HCT116 (cell line): ENCODE measurements around the gene ALDOC. TPM values are rescaled to one million over a fixed set of nuclear protein-coding genes. Genes with fewer than 3 reads are reported as not detected.

Experiments
- ATAC-seq: fragments of 200-7000 bp; cut with Tn5 transposase; 2 replicates; pipeline ENCODE4 v1.9.1; 2020; ENCODE audit warnings: mild to moderate bottlenecking, moderate library complexity
- BruUV-seq: library from RNA; stranded (reverse); fragments of 400-500 nt; replicated peaks from 2 replicates; lab custom pipeline; 2021; lab: Mats Ljungman, UMichigan
- CTCF ChIA-PET: fragments of 300-600 bp; sonication (Branson Sonifier 250); formaldehyde crosslinking; loops from one replicate; lab custom pipeline; 2021; ENCODE audit warnings: antibody characterized with exemption; lab: Charles Lee
- POLR2A ChIA-PET: fragments of 300-600, 350-600 bp; sonication (Branson Sonifier 250); formaldehyde crosslinking; loops from one replicate; lab custom pipeline; 2021; ENCODE audit warnings: antibody characterized with exemption; lab: Charles Lee
- RAD21 ChIA-PET, 2 experiments: fragments of 300-600 bp; sonication (Branson Sonifier 250); formaldehyde crosslinking; loops; one replicate each; lab custom pipeline; 2023; ENCODE audit warnings: low total read pairs in 2 of 2; ENCODE audit not compliant: uncharacterized antibody in 2 of 2, unreplicated experiment in 2 of 2, low non-redundant PET in 1 of 2; lab: Charles Lee
- DNase-seq: peaks from one replicate; pipeline ENCODE4 v3.0.0-alpha.2; 2010; ENCODE audit warnings: low read depth, low spot score
- H2AFZ ChIP-seq: fragments of 200-600 bp; shearing (Covaris generic), sonication (generic); 2 replicates; pipeline ENCODE4 v1.6.1; 2017; ENCODE audit warnings: low read depth, mixed run types, mixed read lengths, antibody characterized with exemption, low read length; ENCODE audit not compliant: poor library complexity, severe bottlenecking
- H3K27ac ChIP-seq: 2 replicates; pipeline ENCODE4 v1.5.1; 2012; ENCODE audit warnings: low read depth, low read length
- H3K27me3 ChIP-seq: fragments of 200-600 bp; sonication (generic); 2 replicates; pipeline ENCODE4 v1.6.1; 2016; ENCODE audit warnings: mixed run types, low read length, mixed read lengths; ENCODE audit not compliant: insufficient read depth
- H3K36me3 ChIP-seq, 2 experiments: fragments of 200-500 bp in 1 of 2; fragments of 200-600 bp in 1 of 2; sonication (Bioruptor generic) in 1 of 2; sonication (generic) in 1 of 2; 2 replicates each; pipeline versions ENCODE4 v1.5.1 to v1.6.1; 2014 to 2016; ENCODE audit warnings: low read length in 2 of 2, inconsistent platforms in 1 of 2, mixed read lengths in 1 of 2, mixed run types in 1 of 2; ENCODE audit not compliant: insufficient read depth in 2 of 2, control insufficient read depth in 1 of 2
- H3K4me1 ChIP-seq, 2 experiments: fragments of 200-600 bp in 1 of 2; sonication (generic) in 1 of 2; 2 replicates each; pipeline versions ENCODE4 v1.5.1 to v1.6.1; 2012 to 2017; ENCODE audit warnings: low read length in 2 of 2, inconsistent platforms in 1 of 2, mild to moderate bottlenecking in 1 of 2, mixed read lengths in 1 of 2, mixed run types in 1 of 2, moderate library complexity in 1 of 2; ENCODE audit not compliant: insufficient read depth in 2 of 2, control insufficient read depth in 1 of 2
- H3K4me2 ChIP-seq: fragments of 200-600 bp; sonication (generic); 2 replicates; pipeline ENCODE4 v1.6.1; 2017; ENCODE audit warnings: mixed run types, low read length, mixed read lengths
- H3K4me3 ChIP-seq, 2 experiments: fragments of 200-600 bp in 1 of 2; sonication (generic) in 1 of 2; replicated peaks in 1 of 2; 2 replicates each; pipeline ENCODE4 v1.5.1; 2011 to 2016; ENCODE audit warnings: low read length in 2 of 2, control low read depth in 1 of 2, low read depth in 1 of 2, mild to moderate bottlenecking in 1 of 2, mixed read lengths in 1 of 2, mixed run types in 1 of 2
- H3K79me2 ChIP-seq: fragments of 200-600 bp; sonication (generic); 2 replicates; pipeline ENCODE4 v1.6.1; 2017; ENCODE audit warnings: mild to moderate bottlenecking, mixed run types, low read length, moderate library complexity, mixed read lengths; ENCODE audit not compliant: insufficient read depth
- H3K9ac ChIP-seq: fragments of 200-600 bp; sonication (generic); 2 replicates; pipeline ENCODE4 v1.6.1; 2016; ENCODE audit warnings: low read length, mixed read lengths
- H3K9me2 ChIP-seq: fragments of 200-600 bp; sonication (generic), shearing (Covaris generic); 2 replicates; pipeline ENCODE4 v1.6.1; 2017; ENCODE audit warnings: mixed run types, mild to moderate bottlenecking, moderate library complexity; ENCODE audit not compliant: insufficient read depth
- H3K9me3 ChIP-seq, 2 experiments: fragments of 200-500 bp in 1 of 2; fragments of 200-600 bp in 1 of 2; sonication (Bioruptor generic) in 1 of 2; sonication (generic) in 1 of 2; 2 replicates each; pipeline ENCODE4 v1.6.1; 2014 to 2017; ENCODE audit warnings: low read length in 2 of 2, mixed read lengths in 2 of 2, inconsistent platforms in 1 of 2, low read depth in 1 of 2, mild to moderate bottlenecking in 1 of 2, mixed run types in 1 of 2, moderate library complexity in 1 of 2; ENCODE audit not compliant: control insufficient read depth in 1 of 2, insufficient read depth in 1 of 2
- H4K20me1 ChIP-seq: fragments of 200-600 bp; sonication (generic), shearing (Covaris generic); 2 replicates; pipeline ENCODE4 v1.6.1; 2017; ENCODE audit warnings: mixed run types, mild to moderate bottlenecking, moderate library complexity; ENCODE audit not compliant: insufficient read depth
- CBX3 ChIP-seq: IDR thresholded peaks from 2 replicates; pipeline ENCODE4 v1.6.1; 2012; ENCODE audit warnings: low read depth
- CEBPB ChIP-seq: IDR thresholded peaks from 2 replicates; pipeline ENCODE4 v1.6.1; 2012; ENCODE audit warnings: low read depth
- ELF1 ChIP-seq: IDR thresholded peaks from 2 replicates; pipeline ENCODE4 v1.6.1; 2012; ENCODE audit warnings: low read depth, borderline replicate concordance
- EZH2 ChIP-seq: fragments of 200-600 bp; sonication (generic); IDR thresholded peaks from 2 replicates; pipeline ENCODE4 v1.6.1; 2017; ENCODE audit warnings: antibody characterized with exemption, mixed run types
- EZH2phosphoT487 ChIP-seq: fragments of 200-600 bp; IDR thresholded peaks from 2 replicates; pipeline ENCODE4 v1.6.1; 2018; ENCODE audit warnings: antibody characterized with exemption, borderline replicate concordance
- FOSL1 ChIP-seq: IDR thresholded peaks from 2 replicates; pipeline ENCODE4 v1.6.1; 2012; ENCODE audit warnings: low read depth
- JUND ChIP-seq: IDR thresholded peaks from 2 replicates; pipeline ENCODE4 v1.6.1; 2012
- POLR2A ChIP-seq: IDR thresholded peaks from 2 replicates; pipeline ENCODE4 v1.7.0; 2011; ENCODE audit warnings: borderline replicate concordance; ENCODE audit not compliant: insufficient read depth, insufficient read length; ENCODE audit errors: extremely low read depth
- POLR2AphosphoS5 ChIP-seq: IDR thresholded peaks from 2 replicates; pipeline ENCODE4 v1.6.1; 2011; ENCODE audit warnings: mild to moderate bottlenecking, low read depth, low read length, moderate library complexity
- RAD21 ChIP-seq: IDR thresholded peaks from 2 replicates; pipeline ENCODE4 v1.6.1; 2012; ENCODE audit warnings: low read depth, mild to moderate bottlenecking
- SIN3A ChIP-seq: IDR thresholded peaks from 2 replicates; pipeline ENCODE4 v1.6.1; 2012; ENCODE audit warnings: low read depth
- SP1 ChIP-seq: IDR thresholded peaks from 2 replicates; pipeline ENCODE4 v1.6.1; 2012; ENCODE audit warnings: low read depth
- SRF ChIP-seq: IDR thresholded peaks from 2 replicates; pipeline ENCODE4 v1.6.1; 2012; ENCODE audit warnings: low read depth
- TCF7L2 ChIP-seq: IDR thresholded peaks from 2 replicates; pipeline ENCODE4 v1.7.0; 2011; ENCODE audit warnings: borderline replicate concordance, inconsistent platforms; ENCODE audit not compliant: insufficient read depth, insufficient read length; ENCODE audit errors: extremely low read depth
- YY1 ChIP-seq: IDR thresholded peaks from 2 replicates; pipeline ENCODE4 v1.6.1; 2011; ENCODE audit warnings: low read length, low read depth, moderate library complexity, mild to moderate bottlenecking; ENCODE audit not compliant: insufficient replicate concordance; ENCODE audit errors: extremely low read depth
- ZNF274 ChIP-seq: fragments of 200-500 bp; sonication (Bioruptor generic); IDR thresholded peaks from 2 replicates; pipeline ENCODE4 v1.6.1; 2014; ENCODE audit warnings: mild to moderate bottlenecking, low read depth, low read length, inconsistent platforms
- intact Hi-C: fragments of 100-400 bp; cut with micrococcal nuclease; formaldehyde crosslinking; loops from 2 replicates; pipeline ENCODE4 v1.10.0; 2022
- total RNA-seq: library from RNA; stranded (reverse); gene quantifications from one replicate; pipeline ENCODE4 v1.2.1, GENCODE V29; 2021; ENCODE audit not compliant: unreplicated experiment
- TF ChIP-seq, protein P1 (sequence below): IDR thresholded peaks from 2 replicates; pipeline ENCODE4 v1.6.1; 2012
- TF ChIP-seq, protein P2 (sequence below), 3 experiments: fragments of 200-600 bp in 1 of 3; sonication (generic) in 1 of 3; IDR thresholded peaks in 2 of 3; conservative IDR thresholded peaks in 1 of 3; 2 replicates each; pipeline ENCODE4 v1.5.1; 2012 to 2017; ENCODE audit warnings: low read depth in 2 of 3, low read length in 2 of 3, antibody characterized with exemption in 1 of 3, borderline replicate concordance in 1 of 3, control low read depth in 1 of 3, mild to moderate bottlenecking in 1 of 3, mixed read lengths in 1 of 3, mixed run types in 1 of 3, moderate library complexity in 1 of 3; ENCODE audit not compliant: insufficient read depth in 1 of 3
- TF ChIP-seq, protein P3 (sequence below): IDR thresholded peaks from 2 replicates; pipeline ENCODE4 v1.6.1; 2012
- TF ChIP-seq, protein P4 (sequence below): IDR thresholded peaks from 2 replicates; pipeline ENCODE4 v1.6.1; 2012; ENCODE audit warnings: low read depth

The ALDOC gene
- total RNA-seq, 1 experiment from 2014 or later = 82.8 TPM

DNA sequence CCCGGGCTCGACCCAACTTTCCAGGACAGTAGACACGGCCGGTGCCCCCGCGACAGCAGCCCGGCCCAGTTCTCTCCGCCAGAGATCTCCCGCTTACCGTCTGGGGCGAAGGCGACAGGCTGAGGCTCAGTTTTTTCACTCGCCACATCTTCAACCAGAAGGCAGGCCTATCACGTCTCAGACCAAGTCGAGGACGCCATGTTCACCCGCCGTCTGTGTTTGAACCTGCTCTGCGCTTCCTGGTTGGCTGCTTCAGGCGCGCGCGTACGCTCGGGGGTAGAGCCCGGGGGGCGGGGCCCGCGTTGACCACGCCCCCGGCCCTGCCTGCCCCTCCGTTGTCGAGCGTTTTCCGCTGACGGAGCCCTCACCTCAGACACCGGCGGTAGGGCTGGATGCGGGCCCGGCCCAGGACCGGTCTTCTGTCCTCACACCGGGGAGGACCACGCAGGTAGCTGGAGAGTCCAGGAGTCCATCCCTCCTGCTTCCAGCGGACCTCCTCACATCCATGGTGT is 22.2 kb upstream of the ALDOC start, which contains the start of gene SPAG5:
TSS of gene SPAG5 (minus strand) at position 227 of the 512 bp plus-strand sequence. CDS start at position 148, 79 bp downstream.
- intact Hi-C loops = no loop called here
- peak within 1 kb of the TSS; percentile 92 for H3K9ac ChIP-seq
- ChIA-PET CTCF (interaction anchor here (0.8 to 1.1 kb wide), 3 partner anchors 12 to 48 kb away, joined by 3 to 4 read pairs (median 3); no protein-coding TSS in a partner anchor), POLR2A (interaction anchor here (0.7 to 1.1 kb wide), 2 partner anchors 27 to 121 kb away, joined by 3 to 5 read pairs; partner anchors contain the start of genes PIGS and RPL23A), RAD21 (no interaction called here)
- H4K20me1 ChIP-seq = no peaks in the 10 kb centered on the region
- H3K9me2 ChIP-seq = no peaks in the 10 kb centered on the region
- peak; percentile 81 for DNase-seq
- H2AFZ ChIP-seq = no peak within 1 kb of the TSS
- no peaks in the 10 kb centered on the region for H3K9me3 ChIP-seq
- peaks cover 4 to 22% of the 10 kb centered on the region in 2 experiments; a peak in 2 of 4 replicates for H3K4me1 ChIP-seq
- peak within 1 kb of the TSS; percentile 93 to 97 for H3K4me3 ChIP-seq
- no TSS peak for BruUV-seq
- peak within 1 kb of the TSS; percentile 80 for H3K27ac ChIP-seq
- H3K36me3 ChIP-seq = peaks cover 0 to 4% of the 10 kb centered on the region in 2 experiments; a peak in 2 of 4 replicates
- peaks cover 37% of the 10 kb centered on the region for H3K79me2 ChIP-seq
- no peaks in the 10 kb centered on the region for H3K27me3 ChIP-seq
- ATAC-seq = peak; percentile 91
- H3K4me2 ChIP-seq = peak within 1 kb of the TSS; percentile 97
- no peak for TF ChIP-seq ZNF274
- peak; percentile 74 for TF ChIP-seq SP1
- peak; percentile 58 for TF ChIP-seq SIN3A
- TF ChIP-seq TCF7L2 = peak; percentile 73
- TF ChIP-seq ELF1 = no peak; the same call in 1 of the 2 replicates
- no peak for TF ChIP-seq CEBPB
- TF ChIP-seq, protein P1, sequence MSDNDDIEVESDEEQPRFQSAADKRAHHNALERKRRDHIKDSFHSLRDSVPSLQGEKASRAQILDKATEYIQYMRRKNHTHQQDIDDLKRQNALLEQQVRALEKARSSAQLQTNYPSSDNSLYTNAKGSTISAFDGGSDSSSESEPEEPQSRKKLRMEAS = peak; percentile 59; the same call in 1 of the 2 replicates
- peak; percentile 78 for TF ChIP-seq POLR2AphosphoS5
- 0 out of 2 replicates have a peak, but pooled peaks have one; percentile 15 for TF ChIP-seq CBX3
- TF ChIP-seq EZH2 = no peak
- TF ChIP-seq, protein P2, sequence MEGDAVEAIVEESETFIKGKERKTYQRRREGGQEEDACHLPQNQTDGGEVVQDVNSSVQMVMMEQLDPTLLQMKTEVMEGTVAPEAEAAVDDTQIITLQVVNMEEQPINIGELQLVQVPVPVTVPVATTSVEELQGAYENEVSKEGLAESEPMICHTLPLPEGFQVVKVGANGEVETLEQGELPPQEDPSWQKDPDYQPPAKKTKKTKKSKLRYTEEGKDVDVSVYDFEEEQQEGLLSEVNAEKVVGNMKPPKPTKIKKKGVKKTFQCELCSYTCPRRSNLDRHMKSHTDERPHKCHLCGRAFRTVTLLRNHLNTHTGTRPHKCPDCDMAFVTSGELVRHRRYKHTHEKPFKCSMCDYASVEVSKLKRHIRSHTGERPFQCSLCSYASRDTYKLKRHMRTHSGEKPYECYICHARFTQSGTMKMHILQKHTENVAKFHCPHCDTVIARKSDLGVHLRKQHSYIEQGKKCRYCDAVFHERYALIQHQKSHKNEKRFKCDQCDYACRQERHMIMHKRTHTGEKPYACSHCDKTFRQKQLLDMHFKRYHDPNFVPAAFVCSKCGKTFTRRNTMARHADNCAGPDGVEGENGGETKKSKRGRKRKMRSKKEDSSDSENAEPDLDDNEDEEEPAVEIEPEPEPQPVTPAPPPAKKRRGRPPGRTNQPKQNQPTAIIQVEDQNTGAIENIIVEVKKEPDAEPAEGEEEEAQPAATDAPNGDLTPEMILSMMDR (IDR thresholded peaks at IDR 0.05 in 2 of 3, conservative IDR thresholded peaks at IDR 0.05 in 1 of 3; ENCODE audit: borderline replicate concordance in 1 of 3, insufficient read depth in 1 of 3, low read depth in 2 of 3, low read length in 2 of 3) = no peak
- no peak for TF ChIP-seq JUND
- no peak for TF ChIP-seq RAD21
- no peak for TF ChIP-seq SRF
- peak; percentile 86 for TF ChIP-seq YY1
- no peak for TF ChIP-seq FOSL1
- peak; percentile 70 for TF ChIP-seq POLR2A
- TF ChIP-seq, protein P3, sequence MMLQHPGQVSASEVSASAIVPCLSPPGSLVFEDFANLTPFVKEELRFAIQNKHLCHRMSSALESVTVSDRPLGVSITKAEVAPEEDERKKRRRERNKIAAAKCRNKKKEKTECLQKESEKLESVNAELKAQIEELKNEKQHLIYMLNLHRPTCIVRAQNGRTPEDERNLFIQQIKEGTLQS = no peak
- no peak for TF ChIP-seq EZH2phosphoT487
- TF ChIP-seq, protein P4, sequence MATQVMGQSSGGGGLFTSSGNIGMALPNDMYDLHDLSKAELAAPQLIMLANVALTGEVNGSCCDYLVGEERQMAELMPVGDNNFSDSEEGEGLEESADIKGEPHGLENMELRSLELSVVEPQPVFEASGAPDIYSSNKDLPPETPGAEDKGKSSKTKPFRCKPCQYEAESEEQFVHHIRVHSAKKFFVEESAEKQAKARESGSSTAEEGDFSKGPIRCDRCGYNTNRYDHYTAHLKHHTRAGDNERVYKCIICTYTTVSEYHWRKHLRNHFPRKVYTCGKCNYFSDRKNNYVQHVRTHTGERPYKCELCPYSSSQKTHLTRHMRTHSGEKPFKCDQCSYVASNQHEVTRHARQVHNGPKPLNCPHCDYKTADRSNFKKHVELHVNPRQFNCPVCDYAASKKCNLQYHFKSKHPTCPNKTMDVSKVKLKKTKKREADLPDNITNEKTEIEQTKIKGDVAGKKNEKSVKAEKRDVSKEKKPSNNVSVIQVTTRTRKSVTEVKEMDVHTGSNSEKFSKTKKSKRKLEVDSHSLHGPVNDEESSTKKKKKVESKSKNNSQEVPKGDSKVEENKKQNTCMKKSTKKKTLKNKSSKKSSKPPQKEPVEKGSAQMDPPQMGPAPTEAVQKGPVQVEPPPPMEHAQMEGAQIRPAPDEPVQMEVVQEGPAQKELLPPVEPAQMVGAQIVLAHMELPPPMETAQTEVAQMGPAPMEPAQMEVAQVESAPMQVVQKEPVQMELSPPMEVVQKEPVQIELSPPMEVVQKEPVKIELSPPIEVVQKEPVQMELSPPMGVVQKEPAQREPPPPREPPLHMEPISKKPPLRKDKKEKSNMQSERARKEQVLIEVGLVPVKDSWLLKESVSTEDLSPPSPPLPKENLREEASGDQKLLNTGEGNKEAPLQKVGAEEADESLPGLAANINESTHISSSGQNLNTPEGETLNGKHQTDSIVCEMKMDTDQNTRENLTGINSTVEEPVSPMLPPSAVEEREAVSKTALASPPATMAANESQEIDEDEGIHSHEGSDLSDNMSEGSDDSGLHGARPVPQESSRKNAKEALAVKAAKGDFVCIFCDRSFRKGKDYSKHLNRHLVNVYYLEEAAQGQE = no peak
